CD4-positive, alpha-beta memory T cell (primary cell): Measurements from ENCODE around the gene PPP2R5E. TPM values are rescaled to one million over a fixed set of nuclear protein-coding genes. Genes with fewer than 3 reads are reported as not detected.

Experiments used
- CTCF ChIA-PET: fragments of 350-600 bp; sonication (Branson Sonifier 250); formaldehyde crosslinking; loops from one replicate; lab custom pipeline; 2021; ENCODE audit warnings: inconsistent platforms; ENCODE audit not compliant: partially characterized antibody; lab: Charles Lee
- POLR2A ChIA-PET: fragments of 350-600 bp; sonication (Branson Sonifier 250); formaldehyde crosslinking; loops from one replicate; lab custom pipeline; 2021; ENCODE audit not compliant: partially characterized antibody; lab: Charles Lee
- DNase-seq, 5 donors: peaks; one replicate each; pipeline versions ENCODE4 v3.0.0 to v3.0.0-alpha.2; 2020 to 2022; ENCODE audit warnings: mixed read lengths in 1 of 5
- H3K27ac ChIP-seq: one replicate; pipeline ENCODE4 v1.7.0; 2013; ENCODE audit warnings: low read depth, low read length
- H3K27me3 ChIP-seq: 2 replicates; pipeline ENCODE4 v1.7.0; 2013; ENCODE audit warnings: mild to moderate bottlenecking, low read length, moderate library complexity; ENCODE audit not compliant: insufficient read depth
- H3K36me3 ChIP-seq: 2 replicates; pipeline ENCODE4 v1.7.0; 2013; ENCODE audit warnings: mild to moderate bottlenecking, low read length, moderate library complexity; ENCODE audit not compliant: insufficient read depth
- H3K4me1 ChIP-seq: 2 replicates; pipeline ENCODE4 v1.7.0; 2013; ENCODE audit warnings: mild to moderate bottlenecking, low read length, moderate library complexity; ENCODE audit not compliant: insufficient read depth
- H3K4me3 ChIP-seq, 2 donors: one replicate each; pipeline ENCODE4 v1.7.0; 2013; ENCODE audit warnings: low read length in 2 of 2, mild to moderate bottlenecking in 1 of 2
- H3K9me3 ChIP-seq, 2 donors: one replicate each; pipeline ENCODE4 v1.7.0; 2013; ENCODE audit warnings: low read length in 2 of 2, control low read depth in 1 of 2; ENCODE audit not compliant: control insufficient read depth in 1 of 2
- H3K27ac Mint-ChIP-seq, 7 donors: one replicate each; pipeline ENCODE4 v1.8.0; 2020 to 2021; ENCODE audit warnings: mixed read lengths in 7 of 7, mild to moderate bottlenecking in 6 of 7, inconsistent platforms in 3 of 7, moderate library complexity in 3 of 7
- H3K27me3 Mint-ChIP-seq, 2 donors: one replicate each; pipeline ENCODE4 v1.8.0; 2020 to 2021; ENCODE audit warnings: mixed read lengths in 2 of 2
- H3K36me3 Mint-ChIP-seq, 2 donors: one replicate each; pipeline ENCODE4 v1.8.0; 2020 to 2021; ENCODE audit warnings: mixed read lengths in 2 of 2, inconsistent platforms in 1 of 2, mild to moderate bottlenecking in 1 of 2
- H3K4me1 Mint-ChIP-seq, 4 donors: one replicate each; pipeline ENCODE4 v1.8.0; 2020 to 2021; ENCODE audit warnings: mixed read lengths in 4 of 4, mild to moderate bottlenecking in 1 of 4
- H3K4me3 Mint-ChIP-seq, 8 donors: one replicate each; pipeline ENCODE4 v1.8.0; 2020 to 2021; ENCODE audit warnings: mixed read lengths in 8 of 8, mild to moderate bottlenecking in 7 of 8, moderate library complexity in 6 of 8, inconsistent platforms in 3 of 8
- H3K9me3 Mint-ChIP-seq, 8 donors: one replicate each; pipeline ENCODE4 v1.8.0; 2020 to 2021; ENCODE audit warnings: mixed read lengths in 8 of 8, mild to moderate bottlenecking in 5 of 8, inconsistent platforms in 3 of 8, moderate library complexity in 1 of 8
- intact Hi-C: fragments of 100-400 bp; cut with micrococcal nuclease; formaldehyde crosslinking; loops from one replicate; pipeline ENCODE4 v1.15.1; 2023
- polyA plus RNA-seq, 2 donors: library from polyadenylated mRNA; unstranded; fragments of 300-500 nt; fragmentation: Illumina TruSeq; gene quantifications; one replicate each; pipeline ENCODE4 v1.2.3, GENCODE V29; 2021
- total RNA-seq, 2 experiments: library from RNA; stranded (reverse); gene quantifications; one replicate each; pipeline ENCODE4 v1.2.3, GENCODE V29; 2021

Gene PPP2R5E
- total and polyA plus RNA-seq, 4 experiments from 2014 or later = 36.2 to 38.3 (median 37.1) TPM

DNA sequence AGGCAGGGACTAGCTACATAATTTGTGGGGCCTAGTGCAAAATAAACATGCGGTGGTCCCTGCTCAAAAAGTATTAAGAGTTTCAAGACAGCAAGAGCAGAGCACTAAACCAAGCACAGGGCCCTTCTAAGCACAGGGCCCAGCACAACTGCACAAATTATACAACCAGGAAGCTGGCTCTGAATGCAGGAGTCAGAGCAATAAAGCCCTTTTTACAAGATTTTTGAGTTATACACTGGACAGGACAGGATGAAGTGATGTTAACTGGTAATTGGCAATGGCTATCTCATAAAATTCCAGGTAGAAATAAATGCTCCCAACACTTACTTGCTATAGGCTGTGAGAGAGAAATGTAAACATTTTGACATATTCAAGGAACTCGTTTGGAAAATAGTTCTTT is 138.3 kb downstream of the PPP2R5E start:
- H3K27me3 Mint-ChIP-seq = no peaks in the 10 kb centered on the region
- ChIA-PET POLR2A (no interaction called here), CTCF (no interaction called here)
- intact Hi-C loops = no loop called here
- no peaks in the 10 kb centered on the region for H3K4me1 ChIP-seq
- no peak overlapping the region for H3K4me3 Mint-ChIP-seq
- H3K27ac ChIP-seq = no peak overlapping the region
- H3K9me3 ChIP-seq = no peaks in the 10 kb centered on the region
- H3K36me3 ChIP-seq = no peaks in the 10 kb centered on the region
- peaks cover 39 to 41% of the 10 kb centered on the region in 2 donors for H3K36me3 Mint-ChIP-seq
- DNase-seq = no peak
- H3K27ac Mint-ChIP-seq = peak overlapping the region in 2 of 7 donors; percentile 72 to 79
- H3K4me1 Mint-ChIP-seq = peaks cover 9 to 21% (median 15%) of the 10 kb centered on the region in 4 donors
- H3K9me3 Mint-ChIP-seq = no peaks in the 10 kb centered on the region
- H3K27me3 ChIP-seq = no peaks in the 10 kb centered on the region
- no peak overlapping the region for H3K4me3 ChIP-seq

DNA sequence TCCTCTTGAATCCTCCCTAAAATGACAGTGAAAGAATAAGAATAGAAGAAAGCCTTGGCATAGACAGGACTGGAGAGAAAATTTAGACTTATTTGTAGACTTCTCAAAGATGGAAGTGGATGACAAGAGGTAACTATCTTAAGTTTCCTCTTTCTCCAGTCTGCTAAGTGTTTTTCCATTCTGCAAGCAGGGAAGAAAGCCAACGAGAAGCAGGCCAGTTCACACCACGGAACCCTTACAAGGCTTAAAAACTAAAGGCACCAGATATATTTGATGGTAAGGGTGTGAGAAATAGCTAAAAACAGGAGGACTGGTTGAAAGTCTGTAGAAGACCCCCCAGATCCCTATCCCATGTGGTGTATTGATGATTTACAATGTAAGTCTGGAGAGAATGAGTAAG is 141.5 kb downstream of the PPP2R5E start:
- Histone ChIP-seq H3K27ac (no peak overlapping the region), H3K4me3 (no peak overlapping the region), H3K4me1 (no peaks in the 10 kb centered on the region), H3K36me3 (no peaks in the 10 kb centered on the region), H3K27me3 (no peaks in the 10 kb centered on the region), H3K9me3 (no peaks in the 10 kb centered on the region)
- Mint-ChIP-seq H3K4me1 (peaks cover 8 to 21% (median 15%) of the 10 kb centered on the region in 4 donors), H3K27me3 (no peaks in the 10 kb centered on the region), H3K27ac (peak overlapping the region in 1 of 7 donors; percentile 71), H3K4me3 (no peak overlapping the region), H3K9me3 (peaks cover 0 to 2% (median 0%) of the 10 kb centered on the region in 8 donors), H3K36me3 (peaks cover 38 to 39% of the 10 kb centered on the region in 2 donors)
- ChIA-PET CTCF (no interaction called here), POLR2A (interaction anchor here (0.8 kb wide), 1 partner anchor 10 kb away, joined by 3 read pairs; no protein-coding TSS in a partner anchor)
- intact Hi-C loops = no loop called here
- DNase-seq = no peak

- no peak for DNase-seq
- H3K9me3 ChIP-seq = no peaks in the 10 kb centered on the region
- Mint-ChIP-seq H3K4me3 (no peak overlapping the region), H3K9me3 (peaks cover 0 to 2% (median 0%) of the 10 kb centered on the region in 8 donors), H3K27ac (no peak overlapping the region), H3K4me1 (peaks cover 0 to 13% (median 10%) of the 10 kb centered on the region in 4 donors), H3K36me3 (peaks cover 43% of the 10 kb centered on the region in 2 donors), H3K27me3 (no peaks in the 10 kb centered on the region)
- no peaks in the 10 kb centered on the region for H3K27me3 ChIP-seq
- ChIA-PET POLR2A (no interaction called here), CTCF (no interaction called here)
- peaks cover under 1% of the 10 kb centered on the region for H3K36me3 ChIP-seq
- no peak overlapping the region for H3K27ac ChIP-seq
- H3K4me3 ChIP-seq = no peak overlapping the region
- no peaks in the 10 kb centered on the region for H3K4me1 ChIP-seq
- intact Hi-C loops = no loop called here
Measured at GRCh38 chr14:63398952-63399351, 144.2 kb downstream of the PPP2R5E start.

DNA sequence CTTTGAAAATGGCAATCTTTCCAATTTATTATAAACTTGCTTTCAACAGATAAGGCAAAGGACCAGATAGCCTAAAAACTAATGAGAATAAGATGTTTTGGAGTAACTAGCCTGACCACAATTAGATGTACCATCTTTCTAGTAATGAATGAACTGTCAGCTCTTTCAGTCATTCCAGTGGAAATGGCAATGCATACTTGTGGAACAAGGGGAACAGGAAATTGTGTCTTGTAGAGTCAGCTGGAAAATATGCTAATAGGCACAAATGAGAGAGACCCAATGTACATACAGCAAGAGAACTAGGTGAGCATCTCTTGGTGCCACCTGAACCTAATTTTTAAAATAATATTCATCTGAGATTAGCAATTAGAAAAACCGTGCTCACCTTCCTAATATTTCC is 148.3 kb downstream of the PPP2R5E start:
- DNase-seq = no peak
- Mint-ChIP-seq H3K9me3 (peaks cover 0 to 2% (median 0%) of the 10 kb centered on the region in 8 donors), H3K4me1 (peaks cover 0 to 8% (median under 1%) of the 10 kb centered on the region in 4 donors), H3K4me3 (no peak overlapping the region), H3K27ac (peak overlapping the region in 4 of 7 donors; percentile 42 to 69 (median 64)), H3K27me3 (no peaks in the 10 kb centered on the region), H3K36me3 (peaks cover 46 to 59% of the 10 kb centered on the region in 2 donors)
- Histone ChIP-seq H3K4me3 (no peak overlapping the region), H3K36me3 (peaks cover 22% of the 10 kb centered on the region), H3K4me1 (no peaks in the 10 kb centered on the region), H3K27ac (no peak overlapping the region), H3K27me3 (no peaks in the 10 kb centered on the region), H3K9me3 (no peaks in the 10 kb centered on the region)
- ChIA-PET POLR2A (no interaction called here), CTCF (interaction anchor here (1.1 kb wide), 1 partner anchor 375 kb away, joined by 3 read pairs; no protein-coding TSS in a partner anchor)
- intact Hi-C loops = no loop called here

DNA sequence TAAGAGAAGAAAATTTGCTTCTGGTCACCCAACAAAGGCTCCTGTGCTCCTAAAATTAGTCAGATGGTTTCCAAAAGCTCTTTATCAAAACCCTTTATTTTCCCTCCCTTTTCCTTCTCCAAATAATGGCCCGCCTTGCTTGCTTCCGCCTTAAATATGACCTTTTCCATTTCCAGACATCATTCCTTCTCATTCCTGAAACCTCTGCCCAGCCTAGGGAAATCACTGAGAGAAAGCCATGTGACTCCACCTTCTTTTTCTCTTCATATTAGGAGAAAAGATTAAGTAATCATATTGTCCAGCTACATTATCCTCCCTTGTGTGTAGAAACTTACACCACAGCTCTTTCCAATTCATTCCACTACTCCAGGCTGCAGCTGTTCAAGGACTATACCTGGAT is 148.7 kb downstream of the PPP2R5E start:
- Histone ChIP-seq H3K9me3 (no peaks in the 10 kb centered on the region), H3K27ac (no peak overlapping the region), H3K4me3 (no peak overlapping the region), H3K27me3 (no peaks in the 10 kb centered on the region), H3K36me3 (peaks cover 22% of the 10 kb centered on the region), H3K4me1 (no peaks in the 10 kb centered on the region)
- no peak for DNase-seq
- H3K36me3 Mint-ChIP-seq = peaks cover 46 to 58% of the 10 kb centered on the region in 2 donors
- intact Hi-C loops = no loop called here
- H3K4me1 Mint-ChIP-seq = peaks cover 0 to 8% (median under 1%) of the 10 kb centered on the region in 4 donors
- H3K9me3 Mint-ChIP-seq = peaks cover 0 to 2% (median 0%) of the 10 kb centered on the region in 8 donors
- H3K4me3 Mint-ChIP-seq = no peak overlapping the region
- ChIA-PET POLR2A (no interaction called here), CTCF (interaction anchor here (1.1 kb wide), 1 partner anchor 376 kb away, joined by 3 read pairs; no protein-coding TSS in a partner anchor)
- H3K27me3 Mint-ChIP-seq = no peaks in the 10 kb centered on the region
- H3K27ac Mint-ChIP-seq = peak overlapping the region in 3 of 7 donors; percentile 7 to 69 (median 61)

DNA sequence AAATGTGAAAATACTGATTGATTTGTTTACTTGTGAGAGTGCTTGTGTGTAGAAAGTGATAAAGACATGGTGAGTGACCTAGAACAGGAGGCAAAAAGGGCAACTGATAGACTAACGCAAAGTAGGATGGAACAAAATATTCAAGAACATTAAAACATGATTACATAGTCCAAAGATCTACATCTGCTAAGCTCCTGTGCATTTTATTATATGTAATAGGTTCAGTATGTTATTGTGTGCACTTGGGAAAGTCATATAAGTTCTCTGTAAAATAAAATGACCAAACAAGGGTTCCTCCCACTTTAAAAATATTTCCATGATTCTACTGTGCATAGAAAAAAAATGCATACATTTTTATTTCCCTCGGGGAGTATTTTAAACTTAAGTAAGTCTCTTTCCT is 150.2 kb downstream of the PPP2R5E start:
- Histone ChIP-seq H3K9me3 (no peaks in the 10 kb centered on the region), H3K4me1 (no peaks in the 10 kb centered on the region), H3K4me3 (no peak overlapping the region), H3K27me3 (no peaks in the 10 kb centered on the region), H3K36me3 (peaks cover 27% of the 10 kb centered on the region), H3K27ac (no peak overlapping the region)
- Mint-ChIP-seq H3K4me1 (peaks cover 0 to 8% (median 0%) of the 10 kb centered on the region in 4 donors), H3K27me3 (no peaks in the 10 kb centered on the region), H3K9me3 (no peaks in the 10 kb centered on the region), H3K36me3 (peaks cover 49 to 61% of the 10 kb centered on the region in 2 donors), H3K4me3 (no peak overlapping the region), H3K27ac (peak overlapping the region in 1 of 7 donors; percentile 45)
- CTCF ChIA-PET = no interaction called here
- POLR2A ChIA-PET = interaction anchor here (1.5 kb wide), 1 partner anchor 150 kb away, joined by 3 read pairs; the partner anchor contains the start of gene PPP2R5E
- DNase-seq = no peak
- intact Hi-C loops = no loop called here

- no peaks in the 10 kb centered on the region for H3K27me3 ChIP-seq
- H3K36me3 Mint-ChIP-seq = peaks cover 54 to 66% of the 10 kb centered on the region in 2 donors
- no peaks in the 10 kb centered on the region for H3K9me3 Mint-ChIP-seq
- H3K4me3 ChIP-seq = no peak overlapping the region
- ChIA-PET CTCF (no interaction called here), POLR2A (interaction anchor here (1.5 kb wide), 1 partner anchor 151 kb away, joined by 3 read pairs; the partner anchor contains the start of gene PPP2R5E)
- intact Hi-C loops = no loop called here
- H3K4me1 ChIP-seq = no peaks in the 10 kb centered on the region
- H3K4me3 Mint-ChIP-seq = no peak overlapping the region
- H3K36me3 ChIP-seq = peaks cover 27% of the 10 kb centered on the region
- no peaks in the 10 kb centered on the region for H3K9me3 ChIP-seq
- H3K27ac Mint-ChIP-seq = no peak overlapping the region
- no peaks in the 10 kb centered on the region for H3K27me3 Mint-ChIP-seq
- peaks cover 0 to 8% (median 0%) of the 10 kb centered on the region in 4 donors for H3K4me1 Mint-ChIP-seq
- DNase-seq = no peak
- no peak overlapping the region for H3K27ac ChIP-seq
Measured at GRCh38 chr14:63392236-63392635, 150.9 kb downstream of the PPP2R5E start.
